AG10803 (cell line): ENCODE results near the gene ITGA7.
A peak's percentile ranks its signal among the peaks of the same experiment; 100 is the strongest.

ENCODE experiments used
- DNase-seq: peaks from one replicate; pipeline ENCODE4 v3.0.0; 2010; ENCODE audit warnings: low read depth
- H3K4me3 ChIP-seq: 2 replicates; pipeline ENCODE4 v1.5.1; 2011; ENCODE audit warnings: mild to moderate bottlenecking, low read length, control low read depth
- CTCF ChIP-seq: conservative IDR thresholded peaks from 2 replicates; pipeline ENCODE4 v1.5.1; 2011; ENCODE audit warnings: mild to moderate bottlenecking, low read length, control low read depth, inconsistent platforms

Gene ITGA7

GRCh38 chr12:55720894-55721444 lies 13.3 kb upstream of the ITGA7 start:
- peak; percentile 67 for TF ChIP-seq CTCF
- H3K4me3 ChIP-seq: no peak overlapping the region; the same call in 1 of the 2 replicates
- DNase-seq: peak; percentile 97

- H3K4me3 ChIP-seq: peak within 1 kb of the TSS; percentile 17
- DNase-seq: peak; percentile 88
- no peak for TF ChIP-seq CTCF
Observed at GRCh38 chr12:55720071-55720564, 12.4 kb upstream of the ITGA7 start, which contains the start of gene RDH5. RDH5 (plus strand) TSS chr12:55720393; CDS start chr12:55721185, 792 bp downstream.

GRCh38 chr12:55719371-55719770 lies 11.7 kb upstream of the ITGA7 start:
- no peak overlapping the region for H3K4me3 ChIP-seq
- no peak for DNase-seq
- no peak for TF ChIP-seq CTCF

- no peak for TF ChIP-seq CTCF
Observed at GRCh38 chr12:55718624-55719275, 11.0 kb upstream of the ITGA7 start.

GRCh38 chr12:55718015-55718414 lies 10.3 kb upstream of the ITGA7 start:
- no peak overlapping the region for H3K4me3 ChIP-seq
- no peak for DNase-seq
- TF ChIP-seq CTCF: no peak

More at GRCh38 chr12:55718624-55719275, 11.0 kb upstream of the ITGA7 start:
- no peak overlapping the region for H3K4me3 ChIP-seq
- DNase-seq: no peak

GRCh38 chr12:55717011-55718007 lies 9.6 kb upstream of the ITGA7 start:
- peak overlapping the region; percentile 88 for H3K4me3 ChIP-seq
- TF ChIP-seq CTCF: no peak
- no peak for DNase-seq
